Ramos (cell line): ENCODE measurements around the gene CREBBP.

ENCODE experiments used
- in situ Hi-C: fragments of 300-500 bp; cut with MboI; formaldehyde crosslinking; loops from one replicate; pipeline ENCODE4 v1.14.3; 2022; ENCODE audit warnings: low sequenced_read_pairs; ENCODE audit not compliant: unreplicated experiment

The CREBBP gene

GRCh38 chr16:3830625-3831254 lies 49.8 kb downstream of the CREBBP start:
- in situ Hi-C loops = no loop called here

- in situ Hi-C loops = no loop called here
These were observed 50.6 kb downstream of the CREBBP start for GRCh38 chr16:3829631-3830536.

- in situ Hi-C loops = no loop called here
These were observed 54.6 kb downstream of the CREBBP start for GRCh38 chr16:3825940-3826339.

- in situ Hi-C loops = no loop called here
These were observed 55.4 kb downstream of the CREBBP start for GRCh38 chr16:3825103-3825502.

- in situ Hi-C loops = no loop called here
These were observed 56.3 kb downstream of the CREBBP start for GRCh38 chr16:3824121-3824795.

GRCh38 chr16:3823427-3823826 lies 57.1 kb downstream of the CREBBP start:
- in situ Hi-C loops = no loop called here

GRCh38 chr16:3822366-3823045 lies 58.0 kb downstream of the CREBBP start:
- in situ Hi-C loops = no loop called here

- in situ Hi-C loops = no loop called here
These were observed 59.3 kb downstream of the CREBBP start for GRCh38 chr16:3821184-3821583.

GRCh38 chr16:3819746-3820724 lies 60.5 kb downstream of the CREBBP start:
- in situ Hi-C loops = no loop called here

- in situ Hi-C loops = no loop called here
These were observed 61.4 kb downstream of the CREBBP start for GRCh38 chr16:3819175-3819527.

GRCh38 chr16:3816326-3816725 lies 64.2 kb downstream of the CREBBP start:
- in situ Hi-C loops = no loop called here

- in situ Hi-C loops = no loop called here
These were observed 65.8 kb downstream of the CREBBP start for GRCh38 chr16:3814755-3815154.

- in situ Hi-C loops = no loop called here
These were observed 67.9 kb downstream of the CREBBP start for GRCh38 chr16:3812469-3813172.

- in situ Hi-C loops = no loop called here
These were observed 69.7 kb downstream of the CREBBP start for GRCh38 chr16:3810818-3811217.

- in situ Hi-C loops = no loop called here
These were observed 70.3 kb downstream of the CREBBP start for GRCh38 chr16:3810198-3810664.

GRCh38 chr16:3808308-3809063 lies 72.0 kb downstream of the CREBBP start:
- in situ Hi-C loops = no loop called here

GRCh38 chr16:3807425-3808123 lies 72.9 kb downstream of the CREBBP start:
- in situ Hi-C loops = no loop called here
